T follicular helper cell (primary cell): Measurements from ENCODE around the gene DNAJC22.
"Not testable (repeated sequence)": the region's sequence is repeated elsewhere in the genome, so short reads cannot be mapped to it uniquely, and the experiment has no call there.

Source experiments
- DNase-seq: peaks from one replicate; pipeline ENCODE4 v3.0.0-alpha.2; 2020; ENCODE audit warnings: low read depth

Gene DNAJC22

DNA sequence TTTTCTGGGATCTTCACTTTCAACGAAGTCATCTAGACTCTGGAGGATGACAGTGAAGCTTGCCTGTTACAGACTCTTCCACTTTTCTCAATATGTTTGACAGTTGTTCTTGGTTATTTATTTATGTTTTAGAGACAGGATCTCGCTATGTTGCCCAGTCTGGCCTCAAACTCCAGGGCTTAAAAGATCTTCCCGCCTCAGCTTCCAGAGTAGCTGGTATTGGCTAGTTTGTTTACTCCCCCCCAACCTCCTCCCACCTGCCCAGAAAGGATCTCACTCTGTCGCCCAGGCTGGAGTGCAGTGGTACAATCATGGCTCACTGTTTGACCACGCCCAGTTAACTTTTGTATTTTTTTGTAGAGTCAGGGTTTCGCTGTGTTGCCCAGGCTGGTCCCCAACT lies 23.9 kb downstream of the DNAJC22 start:
- DNase-seq = no peak

DNA sequence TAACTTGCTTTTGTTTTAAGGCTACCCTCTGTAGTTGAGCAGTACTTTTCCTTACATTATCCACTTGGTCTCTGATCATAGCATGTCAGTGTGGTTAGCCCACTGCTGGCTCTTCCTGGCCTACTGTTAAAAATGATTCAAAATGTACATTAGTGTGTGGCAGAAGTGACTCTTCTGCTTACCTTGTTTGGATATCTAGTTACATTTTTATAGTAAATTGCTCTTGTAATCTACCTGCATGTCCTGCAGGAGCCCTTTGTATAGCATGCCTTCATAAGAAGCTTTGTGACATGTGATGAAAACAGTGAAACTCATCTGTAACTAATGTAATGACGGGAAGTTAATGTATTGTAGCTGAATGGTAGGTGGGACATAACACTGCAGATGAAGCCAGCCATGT lies 28.7 kb downstream of the DNAJC22 start:
- DNase-seq = no peak

DNA sequence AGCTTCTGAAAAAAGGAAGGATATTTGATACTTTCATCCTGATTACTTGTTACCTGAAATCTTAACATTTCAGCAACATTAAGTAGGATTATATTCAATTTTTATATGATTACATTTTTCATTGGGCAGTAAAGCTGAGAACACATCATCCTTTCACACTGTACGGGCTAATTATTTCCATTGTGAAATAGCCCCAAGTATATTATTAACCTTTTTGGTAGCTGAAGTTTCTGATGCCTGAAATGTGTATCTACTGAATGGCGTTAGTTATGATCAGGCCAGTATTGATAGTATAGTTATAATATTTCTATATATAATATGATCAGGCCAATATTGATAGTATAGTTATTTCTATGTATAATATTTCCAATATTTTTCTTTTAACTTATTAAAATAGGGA lies 30.7 kb downstream of the DNAJC22 start:
- no peak for DNase-seq

DNA sequence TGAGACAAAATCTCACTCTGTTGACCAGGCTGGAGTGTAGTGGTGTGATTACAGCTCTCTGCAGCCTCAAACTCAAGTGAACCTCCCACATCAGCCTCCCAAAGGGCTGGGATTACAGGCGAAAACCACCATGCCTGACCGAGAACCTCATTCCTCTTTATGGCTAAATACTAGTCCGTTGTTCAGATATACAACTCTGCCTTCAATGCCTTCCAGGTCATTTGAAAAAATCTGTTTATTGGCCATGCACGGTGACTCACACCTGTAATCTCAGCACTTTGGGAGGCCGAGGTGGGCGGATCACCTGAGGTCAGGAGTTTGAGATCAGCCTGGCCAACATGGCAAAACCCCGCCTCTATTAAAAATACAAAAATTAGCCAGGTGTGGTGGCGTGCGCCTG lies 33.5 kb downstream of the DNAJC22 start:
- not testable (repeated sequence) for DNase-seq

DNA sequence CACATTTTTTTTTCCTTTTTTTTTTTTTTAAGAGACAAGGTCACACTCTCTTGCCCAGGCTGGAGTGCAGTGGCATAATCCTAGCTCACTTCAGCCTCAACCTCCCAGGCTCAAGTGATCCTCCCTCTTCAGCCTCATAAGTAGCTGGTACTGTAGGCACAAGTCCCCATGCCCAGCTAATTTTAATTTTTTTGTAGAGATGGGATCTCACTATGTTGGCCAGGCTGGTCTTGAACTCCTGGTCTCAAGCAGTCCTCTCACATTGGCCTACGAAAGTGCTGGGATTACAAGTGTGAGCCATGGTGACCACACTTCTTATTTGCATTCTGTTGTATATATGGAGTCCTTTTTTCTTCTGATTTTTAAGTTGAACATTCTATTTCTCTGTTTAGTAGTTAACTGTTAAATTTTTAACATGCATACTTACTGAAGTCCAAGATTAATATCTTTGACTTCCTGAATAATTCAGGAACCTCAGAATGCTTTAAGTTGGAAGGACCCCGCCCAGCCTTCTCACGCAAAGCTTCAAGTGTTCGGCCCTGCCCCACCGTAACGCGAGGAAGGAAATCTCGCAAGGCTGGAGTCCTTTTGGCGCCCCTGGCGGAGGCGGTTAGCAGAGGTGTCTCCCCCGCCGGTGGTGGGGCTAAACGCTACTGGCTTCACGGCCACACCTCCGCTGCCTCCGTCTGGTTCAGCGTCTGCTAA lies 42.1 kb downstream of the DNAJC22 start:
- peak; percentile 25 for DNase-seq

DNA sequence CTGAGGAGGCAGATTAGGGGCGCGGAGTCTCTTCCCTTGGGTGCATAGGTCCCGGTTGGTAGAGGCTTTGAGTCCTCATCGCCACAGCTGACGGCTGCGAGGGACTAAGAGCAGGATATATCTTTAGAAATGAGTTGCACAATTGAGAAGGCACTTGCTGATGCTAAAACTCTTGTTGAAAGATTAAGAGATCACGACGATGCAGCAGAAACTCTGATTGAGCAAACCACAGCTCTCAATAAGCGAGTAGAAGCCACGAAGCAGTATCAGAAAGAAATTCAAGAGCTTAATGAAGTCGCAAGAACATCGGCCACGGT lies 42.7 kb downstream of the DNAJC22 start:
- no peak for DNase-seq

DNA sequence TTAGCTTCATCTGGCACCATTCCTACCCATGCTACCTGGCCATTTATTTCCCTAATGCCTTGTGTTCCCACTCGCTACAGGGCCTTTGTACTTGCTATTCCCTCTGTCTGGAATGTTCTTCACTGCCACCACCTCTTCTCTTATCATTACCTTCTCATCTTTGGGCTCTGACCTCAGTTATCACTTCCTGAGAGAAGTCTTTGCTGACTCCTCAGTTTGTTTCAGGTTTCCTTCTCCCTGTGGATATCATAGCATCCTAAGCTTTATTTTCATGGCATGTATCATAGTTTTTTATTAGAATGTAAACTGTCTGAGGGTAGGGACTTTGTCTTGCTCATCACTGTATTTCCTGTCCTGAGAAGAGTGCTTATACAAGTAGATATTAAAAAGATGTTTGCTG lies 50.3 kb downstream of the DNAJC22 start:
- DNase-seq = no peak

DNA sequence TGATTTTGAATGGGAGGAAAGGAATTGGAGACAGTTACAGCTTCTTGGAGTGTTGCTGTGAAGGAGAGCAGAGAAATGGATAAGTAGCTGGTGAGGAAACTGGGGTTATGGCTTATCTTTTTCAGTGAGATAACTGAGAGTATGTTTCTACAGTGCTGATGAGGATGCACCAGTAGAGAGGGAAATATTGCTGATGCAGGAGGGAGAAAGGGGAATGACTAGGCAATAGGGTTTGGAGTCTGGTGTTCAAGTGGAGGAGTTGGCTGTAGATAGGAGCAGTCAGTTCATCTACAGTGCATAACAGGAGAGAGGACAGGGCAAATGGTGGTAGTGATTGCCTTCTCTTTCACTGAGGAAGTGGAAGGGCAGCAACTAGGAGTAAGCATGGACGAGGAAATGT lies 53.6 kb downstream of the DNAJC22 start:
- DNase-seq = no peak
